Measurements from ENCODE around the gene CHI3L2. TPM values are rescaled to one million over a fixed set of nuclear protein-coding genes. Genes with fewer than 3 reads are reported as not detected.

Gene CHI3L2
- total RNA-seq, 1 experiment from 2014 or later, result 0.77 TPM

DNA sequence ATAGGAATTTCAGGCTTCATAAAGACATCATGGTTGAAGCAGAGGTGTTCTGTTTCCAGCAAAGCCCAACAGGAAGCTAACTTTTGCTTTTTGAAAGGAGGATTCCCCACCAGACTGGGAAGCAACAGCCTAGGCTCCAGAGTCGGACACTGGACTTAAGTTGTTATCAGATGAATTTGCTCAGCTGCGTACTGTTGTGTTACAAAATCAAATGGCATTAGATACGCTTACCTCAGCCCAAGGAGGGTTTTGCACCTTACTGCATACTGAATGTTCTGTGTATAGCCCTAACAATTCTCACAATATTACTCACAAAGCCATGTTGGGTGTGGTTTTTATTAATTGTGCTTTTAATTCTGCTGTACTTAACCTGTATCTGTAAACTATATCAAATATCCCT, 62.6 kb downstream of the CHI3L2 start:
- CTCF ChIA-PET, result no interaction called here
- DNase-seq (ENCODE audit: low read depth, low spot score), result no peak
- no peak overlapping the region for H3K27ac ChIP-seq (ENCODE audit: low read length)
- no TSS peak for BruUV-seq (replicated peaks)
- no peaks in the 10 kb centered on the region for H3K4me1 ChIP-seq (ENCODE audit: control insufficient read depth, insufficient read depth, low read length)
- no peaks in the 10 kb centered on the region for H3K36me3 ChIP-seq (ENCODE audit: control insufficient read depth, insufficient read depth, low read length)
- H3K4me3 ChIP-seq (ENCODE audit: low read depth in 2 of 2, low read length in 2 of 2), result no peak overlapping the region
- TF ChIP-seq, protein P1, sequence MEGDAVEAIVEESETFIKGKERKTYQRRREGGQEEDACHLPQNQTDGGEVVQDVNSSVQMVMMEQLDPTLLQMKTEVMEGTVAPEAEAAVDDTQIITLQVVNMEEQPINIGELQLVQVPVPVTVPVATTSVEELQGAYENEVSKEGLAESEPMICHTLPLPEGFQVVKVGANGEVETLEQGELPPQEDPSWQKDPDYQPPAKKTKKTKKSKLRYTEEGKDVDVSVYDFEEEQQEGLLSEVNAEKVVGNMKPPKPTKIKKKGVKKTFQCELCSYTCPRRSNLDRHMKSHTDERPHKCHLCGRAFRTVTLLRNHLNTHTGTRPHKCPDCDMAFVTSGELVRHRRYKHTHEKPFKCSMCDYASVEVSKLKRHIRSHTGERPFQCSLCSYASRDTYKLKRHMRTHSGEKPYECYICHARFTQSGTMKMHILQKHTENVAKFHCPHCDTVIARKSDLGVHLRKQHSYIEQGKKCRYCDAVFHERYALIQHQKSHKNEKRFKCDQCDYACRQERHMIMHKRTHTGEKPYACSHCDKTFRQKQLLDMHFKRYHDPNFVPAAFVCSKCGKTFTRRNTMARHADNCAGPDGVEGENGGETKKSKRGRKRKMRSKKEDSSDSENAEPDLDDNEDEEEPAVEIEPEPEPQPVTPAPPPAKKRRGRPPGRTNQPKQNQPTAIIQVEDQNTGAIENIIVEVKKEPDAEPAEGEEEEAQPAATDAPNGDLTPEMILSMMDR (IDR thresholded peaks at IDR 0.05), result no peak
- TF ChIP-seq, protein P2, sequence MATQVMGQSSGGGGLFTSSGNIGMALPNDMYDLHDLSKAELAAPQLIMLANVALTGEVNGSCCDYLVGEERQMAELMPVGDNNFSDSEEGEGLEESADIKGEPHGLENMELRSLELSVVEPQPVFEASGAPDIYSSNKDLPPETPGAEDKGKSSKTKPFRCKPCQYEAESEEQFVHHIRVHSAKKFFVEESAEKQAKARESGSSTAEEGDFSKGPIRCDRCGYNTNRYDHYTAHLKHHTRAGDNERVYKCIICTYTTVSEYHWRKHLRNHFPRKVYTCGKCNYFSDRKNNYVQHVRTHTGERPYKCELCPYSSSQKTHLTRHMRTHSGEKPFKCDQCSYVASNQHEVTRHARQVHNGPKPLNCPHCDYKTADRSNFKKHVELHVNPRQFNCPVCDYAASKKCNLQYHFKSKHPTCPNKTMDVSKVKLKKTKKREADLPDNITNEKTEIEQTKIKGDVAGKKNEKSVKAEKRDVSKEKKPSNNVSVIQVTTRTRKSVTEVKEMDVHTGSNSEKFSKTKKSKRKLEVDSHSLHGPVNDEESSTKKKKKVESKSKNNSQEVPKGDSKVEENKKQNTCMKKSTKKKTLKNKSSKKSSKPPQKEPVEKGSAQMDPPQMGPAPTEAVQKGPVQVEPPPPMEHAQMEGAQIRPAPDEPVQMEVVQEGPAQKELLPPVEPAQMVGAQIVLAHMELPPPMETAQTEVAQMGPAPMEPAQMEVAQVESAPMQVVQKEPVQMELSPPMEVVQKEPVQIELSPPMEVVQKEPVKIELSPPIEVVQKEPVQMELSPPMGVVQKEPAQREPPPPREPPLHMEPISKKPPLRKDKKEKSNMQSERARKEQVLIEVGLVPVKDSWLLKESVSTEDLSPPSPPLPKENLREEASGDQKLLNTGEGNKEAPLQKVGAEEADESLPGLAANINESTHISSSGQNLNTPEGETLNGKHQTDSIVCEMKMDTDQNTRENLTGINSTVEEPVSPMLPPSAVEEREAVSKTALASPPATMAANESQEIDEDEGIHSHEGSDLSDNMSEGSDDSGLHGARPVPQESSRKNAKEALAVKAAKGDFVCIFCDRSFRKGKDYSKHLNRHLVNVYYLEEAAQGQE (IDR thresholded peaks at IDR 0.05; ENCODE audit: insufficient read depth in 1 of 2, low read depth in 2 of 2, low read length in 1 of 2), result no peak
- TF ChIP-seq SIN3A (IDR thresholded peaks at IDR 0.05; ENCODE audit: borderline replicate concordance, insufficient read depth, low read depth, low read length), result no peak
- TF ChIP-seq TCF7L2 (IDR thresholded peaks at IDR 0.05; ENCODE audit: low read depth, low read length), result no peak
- TF ChIP-seq POLR2AphosphoS5 (IDR thresholded peaks at IDR 0.05; ENCODE audit: low read depth, low read length), result no peak
- intact Hi-C loops (cut with micrococcal nuclease; ENCODE audit: unreplicated experiment), result no loop called here
- no peaks in the 10 kb centered on the region for H3K9me3 ChIP-seq (ENCODE audit: control insufficient read depth, insufficient read depth, low read depth, low read length)
- in situ Hi-C loops (cut with HindIII; ENCODE audit: low pct_unique_long_range_greater_than_20kb, low sequenced_read_pairs), result no loop called here
- POLR2A ChIA-PET, result no interaction called here
- no peaks in the 10 kb centered on the region for H3K27me3 ChIP-seq (ENCODE audit: control insufficient read depth, insufficient read depth, low read length)
- no peak for ATAC-seq

DNA sequence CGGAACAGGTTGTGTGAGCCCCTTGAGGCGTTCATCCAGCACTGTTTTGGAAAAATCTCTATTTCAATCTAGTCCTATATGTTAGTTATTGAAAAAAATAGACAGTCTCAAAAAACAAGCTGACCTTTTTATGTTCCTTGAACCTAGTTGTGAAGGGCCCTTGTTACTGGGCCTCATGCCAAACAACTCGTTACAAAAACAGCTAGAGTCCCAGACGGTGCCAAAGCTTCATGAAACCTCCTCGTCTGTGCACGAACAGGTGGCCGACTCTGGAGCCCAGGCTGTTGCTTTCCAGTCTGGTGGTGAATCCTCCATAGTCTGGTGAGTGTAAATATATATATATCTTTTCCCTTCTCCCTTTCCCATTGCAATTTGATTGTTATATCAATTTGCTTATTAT, 63.1 kb downstream of the CHI3L2 start, which contains the start of gene CHIA:
Gene CHIA, plus strand, starts transcription at position 222 of the 400 bp plus-strand sequence. CDS start 19,617 bp downstream, outside the sequence.
- Histone ChIP-seq H3K36me3 (ENCODE audit: control insufficient read depth, insufficient read depth, low read length) (no peaks in the 10 kb centered on the region), H3K9me3 (ENCODE audit: control insufficient read depth, insufficient read depth, low read depth, low read length) (no peaks in the 10 kb centered on the region), H3K4me1 (ENCODE audit: control insufficient read depth, insufficient read depth, low read length) (no peaks in the 10 kb centered on the region), H3K4me3 (ENCODE audit: low read depth in 2 of 2, low read length in 2 of 2) (no peak within 1 kb of the TSS), H3K27me3 (ENCODE audit: control insufficient read depth, insufficient read depth, low read length) (no peaks in the 10 kb centered on the region), H3K27ac (ENCODE audit: low read length) (no peak within 1 kb of the TSS)
- DNase-seq (ENCODE audit: low read depth, low spot score) (no peak), ATAC-seq (no peak)
- CTCF ChIA-PET, result no interaction called here
- POLR2A ChIA-PET, result no interaction called here
- BruUV-seq (replicated peaks), result no TSS peak
- in situ Hi-C loops (cut with HindIII; ENCODE audit: low pct_unique_long_range_greater_than_20kb, low sequenced_read_pairs) (no loop called here), intact Hi-C loops (cut with micrococcal nuclease; ENCODE audit: unreplicated experiment) (no loop called here)
- TF ChIP-seq TCF7L2 (IDR thresholded peaks at IDR 0.05; ENCODE audit: low read depth, low read length) (no peak), POLR2AphosphoS5 (IDR thresholded peaks at IDR 0.05; ENCODE audit: low read depth, low read length) (no peak), SIN3A (IDR thresholded peaks at IDR 0.05; ENCODE audit: borderline replicate concordance, insufficient read depth, low read depth, low read length) (no peak)
- TF ChIP-seq, protein P1 (IDR thresholded peaks at IDR 0.05), result no peak
- TF ChIP-seq, protein P2 (IDR thresholded peaks at IDR 0.05; ENCODE audit: insufficient read depth in 1 of 2, low read depth in 2 of 2, low read length in 1 of 2), result no peak

Data from Panc1 (cell line).